SH-SY5Y (cell line): ENCODE results near the gene PET117.

Experiments used
- GATA2 ChIP-seq: IDR thresholded peaks from 2 replicates; pipeline ENCODE4 v1.6.1; 2011; ENCODE audit warnings: mild to moderate bottlenecking, low read depth, low read length
- GATA3 ChIP-seq: IDR thresholded peaks from 2 replicates; pipeline ENCODE4 v1.6.1; 2011; ENCODE audit warnings: low read depth, mild to moderate bottlenecking, low read length, moderate library complexity

The PET117 gene, protein sequence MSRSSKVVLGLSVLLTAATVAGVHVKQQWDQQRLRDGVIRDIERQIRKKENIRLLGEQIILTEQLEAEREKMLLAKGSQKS

DNA sequence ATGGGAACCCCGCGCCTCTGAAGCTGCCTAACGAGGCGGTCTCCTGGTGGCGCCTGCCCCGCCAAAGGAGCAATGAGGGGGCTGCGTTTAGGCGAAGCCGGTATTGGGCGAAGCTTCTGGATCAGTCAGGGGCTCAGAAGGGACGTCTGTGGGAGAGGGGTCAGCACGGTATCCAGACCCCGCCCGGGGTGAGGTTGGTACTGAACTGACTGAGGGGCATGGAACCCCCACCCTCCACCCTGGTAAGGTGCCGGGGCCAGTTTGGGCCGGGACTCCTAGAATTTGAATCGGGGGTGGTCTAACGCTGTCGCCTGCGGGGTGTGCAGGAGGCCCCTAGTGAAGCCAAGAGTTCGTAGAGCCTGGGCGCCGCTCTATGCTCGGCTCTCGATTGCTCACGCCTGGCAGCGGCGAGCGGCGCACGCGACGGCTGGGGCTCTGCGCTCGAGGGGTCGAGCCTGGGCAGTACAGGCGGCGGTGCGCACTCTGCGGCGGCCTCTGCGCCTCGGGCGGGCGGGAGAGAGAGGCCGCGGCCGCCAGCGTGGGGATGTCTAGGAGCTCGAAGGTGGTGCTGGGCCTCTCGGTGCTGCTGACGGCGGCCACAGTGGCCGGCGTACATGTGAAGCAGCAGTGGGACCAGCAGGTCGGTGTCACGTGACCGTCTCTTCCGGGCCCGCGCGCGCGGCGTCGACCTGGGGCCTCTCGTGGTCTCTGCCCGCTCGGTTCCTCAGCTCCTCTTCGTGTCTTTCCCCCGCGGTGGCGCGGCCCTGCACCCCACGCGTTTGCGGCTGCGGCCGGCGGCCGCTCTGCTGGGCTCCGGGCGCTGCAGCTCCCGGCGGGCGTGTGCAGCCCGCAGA, at the start of gene PET117, which contains the start of gene KAT14:
PET117 (plus strand) TSS at position 452 of the 854 bp plus-strand sequence; CDS start at position 545, 93 bp downstream.
KAT14 (plus strand) TSS at position 452 of the 854 bp plus-strand sequence. CDS start 4,798 bp downstream, outside the sequence.
- TF ChIP-seq GATA2 (no peak), GATA3 (no peak)

DNA sequence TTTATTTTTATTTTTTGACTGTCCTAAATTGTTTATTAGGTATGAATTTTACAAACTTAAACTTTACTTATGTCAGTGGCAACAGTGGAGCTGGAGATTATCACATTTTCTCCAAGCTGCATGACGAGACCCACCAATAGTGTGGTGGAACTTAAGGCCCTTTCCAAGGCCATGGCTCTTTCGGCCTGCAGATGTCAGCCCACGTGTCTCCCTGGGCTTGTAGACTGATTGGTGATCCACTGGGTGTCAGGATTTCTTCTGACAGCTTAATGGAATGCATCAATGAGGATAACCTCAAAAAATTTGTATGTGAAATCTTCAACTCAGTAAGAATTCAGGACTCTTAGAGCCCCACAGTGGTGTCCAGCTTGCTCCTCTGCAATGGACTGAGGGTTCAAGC, 47.6 kb upstream of the PET117 start:
- TF ChIP-seq GATA3 (no peak), GATA2 (no peak)

DNA sequence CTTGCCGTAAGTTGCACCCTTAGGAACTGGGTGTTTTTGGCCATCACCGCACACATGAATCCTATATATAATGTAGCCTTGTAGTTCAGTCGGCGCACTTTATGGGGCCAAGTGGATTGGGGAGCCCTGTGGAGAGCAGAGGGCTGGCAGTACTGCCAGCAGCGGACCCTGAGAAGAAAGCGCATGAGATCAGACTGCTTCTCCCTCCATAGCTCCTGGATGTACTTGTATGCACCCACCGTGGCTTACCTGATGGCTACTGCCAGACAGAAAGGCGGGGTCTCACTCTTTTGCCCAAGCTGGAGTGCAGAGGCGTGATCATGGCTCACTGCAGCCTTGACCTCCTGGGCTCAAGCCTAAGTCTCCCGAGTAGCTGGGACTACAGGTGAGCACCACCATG, 47.2 kb upstream of the PET117 start:
- no peak for TF ChIP-seq GATA3
- TF ChIP-seq GATA2, result no peak

DNA sequence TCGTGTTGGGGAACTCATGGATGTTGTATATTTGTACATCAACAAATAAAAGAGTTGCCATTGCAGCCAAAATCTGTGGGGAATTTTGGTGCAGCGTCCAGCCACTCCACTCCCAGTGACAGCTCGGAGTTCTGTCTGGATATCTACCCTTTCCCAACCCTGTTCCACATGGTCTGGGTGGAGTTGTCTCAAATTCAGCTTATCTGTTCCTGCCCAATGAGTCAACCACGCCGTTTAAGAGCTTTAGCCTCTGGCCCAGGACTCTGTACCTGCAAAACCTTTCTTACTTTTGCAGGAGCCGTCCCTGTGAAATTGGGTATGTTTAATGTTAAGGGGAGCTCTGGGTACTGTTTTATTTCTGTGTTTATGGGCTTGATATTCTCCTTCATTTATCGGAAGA, 46.0 kb upstream of the PET117 start:
- no peak for TF ChIP-seq GATA2
- TF ChIP-seq GATA3, result no peak

DNA sequence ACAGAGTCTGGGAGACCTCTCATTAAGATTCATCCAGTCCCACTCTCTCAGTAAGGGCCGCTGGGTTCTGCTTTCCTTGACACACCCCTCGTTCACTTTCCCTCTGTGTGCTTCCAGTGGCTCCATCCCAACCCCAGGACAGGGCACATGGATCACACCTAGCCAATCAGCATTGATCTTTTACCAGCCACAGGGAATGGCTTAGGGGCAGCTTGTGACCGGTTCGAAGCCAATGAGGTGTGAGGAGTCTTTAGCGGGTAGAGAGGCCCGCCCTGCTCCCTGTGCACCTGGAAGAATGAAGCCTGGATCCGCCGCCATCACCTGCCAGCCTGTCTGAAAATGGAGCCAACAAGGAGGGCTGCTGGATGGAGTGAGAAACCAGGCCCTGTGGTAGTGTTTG, 44.8 kb upstream of the PET117 start:
- no peak for TF ChIP-seq GATA3
- no peak for TF ChIP-seq GATA2

DNA sequence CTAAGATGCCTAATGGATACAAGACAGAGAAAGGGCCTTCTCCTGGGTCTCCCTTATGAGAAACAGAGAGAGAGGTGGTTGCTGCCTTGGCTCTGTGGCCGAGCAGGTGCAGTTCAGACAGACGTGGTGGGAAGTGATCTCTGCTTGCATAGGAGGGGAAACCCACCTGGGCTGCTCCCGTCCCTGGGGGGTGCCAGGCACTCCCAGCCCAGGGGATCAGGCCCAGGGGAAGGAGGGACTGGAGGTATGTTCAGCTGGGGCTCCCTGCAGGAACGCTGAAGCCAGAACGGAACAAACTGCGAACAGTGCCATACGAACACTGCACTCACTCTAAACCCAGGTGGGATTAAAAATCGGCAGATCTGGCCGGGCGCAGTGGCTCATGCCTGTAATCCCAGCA, 44.3 kb upstream of the PET117 start:
- TF ChIP-seq GATA3 (no peak), GATA2 (no peak)

DNA sequence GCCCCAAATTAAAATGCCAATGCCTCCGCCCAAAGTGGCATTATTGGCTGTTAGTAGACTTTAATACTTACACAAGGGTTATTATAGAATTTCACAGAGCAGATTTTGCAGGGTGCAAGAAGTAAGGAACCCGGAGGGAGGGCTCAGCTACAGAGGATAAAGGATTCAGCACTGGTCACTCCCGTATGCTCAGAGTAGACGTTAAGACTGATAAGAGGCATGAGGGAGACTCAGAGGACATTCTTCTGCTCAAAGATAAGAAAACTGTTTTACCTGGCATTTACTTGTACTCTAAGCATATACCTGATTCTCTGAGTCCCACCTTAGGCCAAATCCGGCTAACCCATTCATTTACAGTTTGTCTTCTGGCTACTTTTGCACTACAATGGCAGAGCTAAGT, 43.5 kb upstream of the PET117 start:
- no peak for TF ChIP-seq GATA2
- TF ChIP-seq GATA3, result no peak

DNA sequence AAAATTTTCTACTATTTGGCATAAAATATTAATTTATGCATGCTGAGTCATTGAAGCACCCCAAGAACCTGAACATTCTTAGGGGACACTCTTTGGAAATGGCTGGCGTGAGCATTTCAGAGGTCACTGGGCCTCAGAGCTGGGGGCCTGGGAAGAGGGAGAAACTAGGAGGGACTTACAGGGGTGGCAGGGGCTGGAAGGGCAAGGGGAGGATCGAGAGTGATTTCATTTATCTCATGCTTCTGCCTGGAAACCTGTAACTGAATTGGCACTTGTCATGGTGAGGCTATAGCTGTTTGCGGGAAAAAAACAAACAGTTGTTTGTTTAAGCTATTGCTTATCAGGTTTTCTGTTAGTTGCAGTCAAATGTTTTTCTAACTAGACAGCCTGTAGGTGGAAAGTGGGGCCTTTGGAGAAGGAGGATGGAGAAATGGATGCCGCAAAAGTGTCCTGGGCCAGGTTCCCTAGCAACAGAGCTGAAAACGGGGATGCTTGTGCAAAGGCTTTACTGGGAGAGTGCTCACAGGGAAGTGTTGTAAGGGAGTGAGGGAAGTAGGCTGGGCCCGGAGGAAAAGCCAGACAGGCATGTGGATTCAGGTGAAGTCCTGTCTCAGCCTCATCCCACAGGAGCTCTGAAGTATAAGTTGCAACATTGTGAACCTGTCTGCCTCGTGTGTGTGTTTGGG, 36.4 kb upstream of the PET117 start:
- TF ChIP-seq GATA3 (no peak), GATA2 (no peak)

DNA sequence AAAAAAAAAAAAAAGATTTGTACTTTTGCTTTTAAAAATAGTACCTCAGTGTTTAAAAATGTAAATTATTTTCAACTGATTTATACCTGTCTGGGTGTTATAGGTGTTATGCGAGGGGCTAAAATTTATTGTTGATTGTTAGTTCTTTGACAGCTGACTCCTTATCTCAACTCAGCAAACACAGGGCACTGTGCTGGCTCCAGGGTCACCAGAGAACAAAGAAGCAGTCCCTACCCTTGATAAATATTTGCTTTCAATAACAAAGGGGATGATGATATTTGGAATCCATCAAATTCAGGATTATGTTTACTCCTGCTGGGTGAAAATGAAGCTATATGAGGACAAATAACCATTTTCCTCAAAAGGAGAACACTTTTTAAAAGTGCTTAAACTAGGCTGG, 34.2 kb upstream of the PET117 start:
- TF ChIP-seq GATA3 (no peak), GATA2 (no peak)

DNA sequence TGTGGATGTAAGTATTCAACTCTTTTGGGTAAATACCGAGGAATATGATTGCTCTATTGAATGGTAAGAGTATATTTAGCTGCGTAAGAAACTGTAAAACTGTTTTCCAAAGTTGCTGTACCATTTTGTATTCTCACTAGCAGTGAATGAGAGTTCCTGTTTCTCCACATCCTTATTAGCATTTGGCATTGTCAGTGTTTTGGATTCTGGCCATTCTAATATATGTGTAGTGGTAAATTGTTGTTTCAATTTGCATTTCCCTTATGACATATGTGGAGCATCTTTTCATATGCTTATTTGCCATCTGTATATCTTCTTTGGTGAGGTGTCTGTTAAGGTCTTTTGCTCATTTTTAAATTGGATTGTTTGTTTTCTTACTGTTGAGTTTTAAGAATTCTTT, 29.3 kb upstream of the PET117 start:
- no peak for TF ChIP-seq GATA3

DNA sequence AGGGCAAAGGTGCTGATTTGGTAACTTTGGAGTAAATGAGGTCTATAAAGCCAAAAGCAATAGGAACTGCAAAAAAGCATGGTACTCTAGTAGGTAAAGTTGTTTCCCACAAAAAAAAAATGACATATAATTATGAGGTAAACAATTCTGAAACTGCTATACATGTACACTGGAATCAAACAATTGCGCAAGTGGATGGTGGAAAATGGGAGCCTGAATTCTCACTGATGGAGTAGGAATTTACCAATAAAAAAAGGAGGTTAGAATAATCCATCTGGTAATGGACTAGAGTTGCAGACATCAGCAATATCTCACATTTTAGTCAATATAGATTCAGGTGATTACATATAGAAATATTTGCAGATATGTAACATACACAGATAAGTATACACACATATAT, 5.0 kb upstream of the PET117 start:
- TF ChIP-seq GATA3, result no peak
- TF ChIP-seq GATA2, result no peak

DNA sequence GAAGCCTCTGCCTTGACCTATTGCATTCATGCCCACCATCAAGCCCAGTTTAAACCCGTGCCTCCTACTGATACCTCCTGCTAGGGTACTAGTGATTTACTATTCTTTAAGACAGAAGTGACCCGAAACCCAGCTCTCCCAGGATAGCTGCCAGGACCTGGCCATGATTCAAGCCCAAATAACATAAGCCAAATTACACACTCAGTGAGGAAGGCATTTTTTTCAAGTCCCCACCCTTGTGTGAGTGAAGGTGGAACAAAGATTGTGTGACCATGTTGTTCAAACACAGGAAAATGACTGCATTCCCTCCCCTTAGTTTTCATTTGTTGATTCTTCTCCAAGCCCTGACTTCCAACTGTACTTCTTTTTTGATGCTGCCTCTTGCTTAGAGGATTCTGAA, 3.7 kb upstream of the PET117 start:
- no peak for TF ChIP-seq GATA3
- no peak for TF ChIP-seq GATA2

DNA sequence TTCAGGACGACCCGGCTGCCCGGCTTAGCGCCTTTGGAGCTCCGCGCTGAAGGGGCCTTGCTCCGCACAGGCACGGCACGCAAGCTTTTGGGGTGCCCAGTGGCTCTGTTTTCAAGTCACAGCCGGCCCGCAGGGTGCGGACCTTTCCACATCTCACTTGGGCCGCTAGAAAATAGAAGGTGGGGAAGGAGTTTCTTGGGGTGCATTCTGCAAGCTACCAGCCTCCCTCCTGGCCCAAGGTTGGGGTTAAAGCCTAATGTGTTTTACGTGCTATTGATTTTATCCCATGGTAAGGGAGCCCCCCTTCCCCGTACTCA, 561 bp downstream of the PET117 start:
- no peak for TF ChIP-seq GATA3
- no peak for TF ChIP-seq GATA2

DNA sequence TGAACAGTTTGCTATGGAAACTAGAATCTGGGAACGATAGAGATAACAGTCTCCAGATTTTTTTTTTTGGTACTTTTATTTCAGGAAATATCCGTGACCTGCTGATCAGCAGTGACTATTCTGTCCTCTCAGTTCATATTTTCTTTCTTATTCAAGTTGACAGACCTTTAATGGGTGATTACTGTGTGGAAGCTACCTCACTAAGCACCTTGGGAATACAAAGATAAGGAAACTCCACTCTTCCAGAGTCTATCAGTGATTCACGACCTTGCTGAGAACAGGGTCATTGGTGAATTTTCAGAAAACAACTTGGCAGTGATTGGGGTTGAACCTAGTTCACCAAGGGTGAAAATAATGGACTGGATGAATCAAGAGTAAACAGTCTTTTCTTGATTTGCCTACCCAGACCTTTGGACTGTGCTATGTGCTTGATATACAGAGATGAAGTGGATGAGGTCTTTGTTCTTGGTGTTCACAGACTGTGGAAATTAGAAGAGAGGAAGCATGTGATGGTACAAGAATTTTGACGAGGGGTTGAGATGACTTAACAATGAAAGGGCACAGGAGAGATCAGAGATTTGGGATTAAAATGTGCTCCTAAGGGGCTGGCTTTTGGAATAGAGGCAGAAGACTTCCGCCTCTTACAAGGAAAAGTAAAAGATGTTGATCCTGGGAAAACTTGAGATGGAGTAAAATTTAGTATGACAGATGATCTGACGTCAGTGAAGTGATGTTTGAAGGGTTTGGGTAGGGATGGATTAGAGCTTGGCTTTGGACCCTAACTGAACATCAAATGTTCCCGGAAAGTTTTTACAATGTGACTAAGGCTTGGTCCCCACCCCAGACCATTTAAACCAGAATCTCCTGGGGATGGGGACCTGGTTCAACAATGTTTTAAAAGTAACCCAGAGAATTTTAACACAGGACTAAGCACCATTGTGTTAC, 1.2 kb downstream of the PET117 start:
- TF ChIP-seq GATA3, result no peak
- no peak for TF ChIP-seq GATA2
